ENCODE measurements around the gene WDR54. TPM values are rescaled to one million over a fixed set of nuclear protein-coding genes. Genes with fewer than 3 reads are reported as not detected.

The WDR54 gene
- polyA plus RNA-seq, 1 of the 3 experiments (the other 2 are of a cell fraction) = 61.6 TPM

GRCh38 chr2:74430502-74430901 is 9.0 kb downstream of the WDR54 start (continued):
- TF ChIP-seq ZBTB33 (IDR thresholded peaks at IDR 0.05; ENCODE audit: borderline replicate concordance, low read depth) (no peak), RFX5 (IDR thresholded peaks at IDR 0.05; ENCODE audit: low read length) (no peak), USF2 (IDR thresholded peaks at IDR 0.05; ENCODE audit: borderline replicate concordance, low read depth, low read length) (no peak), TEAD4 (IDR thresholded peaks at IDR 0.05; ENCODE audit: borderline replicate concordance, insufficient read depth) (no peak), MAX (IDR thresholded peaks at IDR 0.05; ENCODE audit: low read depth) (no peak), IRF3 (IDR thresholded peaks at IDR 0.05; ENCODE audit: low read depth, low read length) (no peak), EZH2phosphoT487 (IDR thresholded peaks at IDR 0.05; ENCODE audit: borderline replicate concordance, low read depth) (no peak), YY1 (IDR thresholded peaks at IDR 0.05; ENCODE audit: low read depth) (no peak)

GRCh38 chr2:74436111-74436805 is 14.7 kb downstream of the WDR54 start:
- ChIA-PET POLR2A (no interaction called here), CTCF (no interaction called here)
- H3K9ac ChIP-seq = no peak overlapping the region
- no peaks in the 10 kb centered on the region for H4K20me1 ChIP-seq (ENCODE audit: insufficient read depth)
- no peak overlapping the region for H3K27ac ChIP-seq (ENCODE audit: low read depth in 2 of 2, low read length in 1 of 2)
- no peaks in the 10 kb centered on the region for H3K27me3 ChIP-seq (ENCODE audit: insufficient read depth)
- peaks cover 16 to 27% of the 10 kb centered on the region in 2 experiments; a peak in 3 of 4 replicates for H3K4me1 ChIP-seq (ENCODE audit: control insufficient read depth in 1 of 2, insufficient read depth in 2 of 2, low read depth in 1 of 2, low read length in 1 of 2)
- no peak for DNase-seq
- 98% methylated on average over 33 of the region's 43 CpGs for WGBS (ENCODE audit: low lambda C conversion rate)
- H3K4me2 ChIP-seq = no peak overlapping the region
- no peak overlapping the region for H3K4me3 ChIP-seq (ENCODE audit: low read depth in 2 of 2, low read length in 1 of 2)
- no peaks in the 10 kb centered on the region for H3F3A ChIP-seq (replicated peaks; ENCODE audit: insufficient read depth)
- TF ChIP-seq MEF2A (IDR thresholded peaks at IDR 0.05; ENCODE audit: borderline replicate concordance, low read depth) (no peak), RXRA (IDR thresholded peaks at IDR 0.05; ENCODE audit: borderline replicate concordance, low read depth) (no peak), EP300 (IDR thresholded peaks at IDR 0.05; ENCODE audit: borderline replicate concordance in 1 of 2, low read depth in 1 of 2, low read length in 1 of 2) (no peak), CHD2 (IDR thresholded peaks at IDR 0.05; ENCODE audit: low read length, partially characterized antibody) (no peak), ELF1 (IDR thresholded peaks at IDR 0.05) (no peak), RAD21 (IDR thresholded peaks at IDR 0.05; ENCODE audit: low read length) (no peak), RCOR1 (IDR thresholded peaks at IDR 0.05; ENCODE audit: low read length) (no peak), REST (IDR thresholded peaks at IDR 0.05; ENCODE audit: low read depth, low read length) (no peak), USF2 (IDR thresholded peaks at IDR 0.05; ENCODE audit: borderline replicate concordance, low read depth, low read length) (no peak), MAX (IDR thresholded peaks at IDR 0.05; ENCODE audit: low read depth) (no peak)
- no peaks in the 10 kb centered on the region for H3K9me2 ChIP-seq
- H3K36me3 ChIP-seq (replicated peaks in 1 of 2; ENCODE audit: control insufficient read depth in 1 of 2, insufficient read depth in 2 of 2, low read length in 1 of 2) = peaks cover 7 to 10% of the 10 kb centered on the region in 2 experiments
- H3K9me3 ChIP-seq = no peaks in the 10 kb centered on the region
- H2AFZ ChIP-seq (ENCODE audit: low read depth) = no peak overlapping the region
- H3K79me2 ChIP-seq (ENCODE audit: insufficient read depth) = peaks cover 34% of the 10 kb centered on the region
